Loucy (cell line): ENCODE results near the gene TMEM135.
"Not testable (repeated sequence)": the region's sequence is repeated elsewhere in the genome, so short reads cannot be mapped to it uniquely, and the experiment has no call there.

Experiments used
- H2AFZ ChIP-seq: fragments of 200-600 bp; sonication (generic); 2 replicates; pipeline ENCODE4 v1.6.0; 2016; ENCODE audit warnings: antibody characterized with exemption, mild to moderate bottlenecking, low read length, moderate library complexity
- H3F3A ChIP-seq: fragments of 200-600 bp; 2 replicates; pipeline ENCODE4 v1.6.0; 2016; ENCODE audit warnings: antibody characterized with exemption, low read depth, mild to moderate bottlenecking
- H3K27me3 ChIP-seq: fragments of 200-600 bp; sonication (generic); 2 replicates; pipeline ENCODE4 v1.6.1; 2014; ENCODE audit warnings: low read length, mild to moderate bottlenecking; ENCODE audit not compliant: insufficient read depth, poor library complexity, severe bottlenecking
- H3K36me3 ChIP-seq: fragments of 200-600 bp; sonication (generic); 2 replicates; pipeline ENCODE4 v1.6.1; 2016; ENCODE audit warnings: low read length; ENCODE audit not compliant: insufficient read depth
- H3K4me1 ChIP-seq: fragments of 200-600 bp; sonication (generic); 2 replicates; pipeline ENCODE4 v1.5.1; 2014; ENCODE audit warnings: low read length, mild to moderate bottlenecking; ENCODE audit not compliant: insufficient read depth, poor library complexity, severe bottlenecking
- H3K4me2 ChIP-seq: fragments of 200-600 bp; sonication (generic); 2 replicates; pipeline ENCODE4 v1.6.0; 2014; ENCODE audit warnings: antibody characterized with exemption, low read length, low read depth, mild to moderate bottlenecking; ENCODE audit not compliant: poor library complexity, severe bottlenecking
- H3K4me3 ChIP-seq: fragments of 200-600 bp; sonication (generic); 2 replicates; pipeline ENCODE4 v1.5.1; 2014; ENCODE audit warnings: low read length, mild to moderate bottlenecking, mixed read lengths; ENCODE audit not compliant: poor library complexity, severe bottlenecking
- H3K79me2 ChIP-seq: fragments of 200-600 bp; sonication (generic); 2 replicates; pipeline ENCODE4 v1.6.1; 2014; ENCODE audit warnings: low read length; ENCODE audit not compliant: insufficient read depth
- H3K9ac ChIP-seq: fragments of 200-600 bp; sonication (generic); 2 replicates; pipeline ENCODE4 v1.6.0; 2014; ENCODE audit warnings: mild to moderate bottlenecking, low read depth, low read length, moderate library complexity; ENCODE audit not compliant: poor library complexity, severe bottlenecking
- H3K9me2 ChIP-seq: fragments of 200-600 bp; sonication (generic); replicated peaks from 2 replicates; pipeline ENCODE4 v1.6.1; 2016; ENCODE audit warnings: low read depth, low read length, mixed read lengths
- H3K9me3 ChIP-seq: fragments of 200-600 bp; sonication (generic); 2 replicates; pipeline ENCODE4 v1.6.1; 2014; ENCODE audit warnings: mild to moderate bottlenecking, antibody characterized with exemption, low read length, low read depth; ENCODE audit not compliant: insufficient read depth
- H4K20me1 ChIP-seq: fragments of 200-600 bp; sonication (generic); 2 replicates; pipeline ENCODE4 v1.6.0; 2014; ENCODE audit warnings: antibody characterized with exemption, low read length, mild to moderate bottlenecking; ENCODE audit not compliant: insufficient read depth, poor library complexity, severe bottlenecking
- CTCF ChIP-seq: fragments of 200-600 bp; sonication (generic); conservative IDR thresholded peaks from 2 replicates; pipeline ENCODE4 v1.5.1; 2014; ENCODE audit warnings: mild to moderate bottlenecking, antibody characterized with exemption, low read length
- EZH2phosphoT487 ChIP-seq: fragments of 200-600 bp; IDR thresholded peaks from 2 replicates; pipeline ENCODE4 v1.6.1; 2018; ENCODE audit warnings: antibody characterized with exemption, mild to moderate bottlenecking, moderate library complexity, borderline replicate concordance

TMEM135 gene

GRCh38 chr11:87185228-87185627 lies 147.5 kb downstream of the TMEM135 start:
- Histone ChIP-seq H3K36me3 (no peaks in the 10 kb centered on the region), H2AFZ (no peak overlapping the region), H3K9me3 (no peaks in the 10 kb centered on the region), H3K9me2 (no peaks in the 10 kb centered on the region), H4K20me1 (no peaks in the 10 kb centered on the region), H3K27me3 (no peaks in the 10 kb centered on the region), H3K79me2 (no peaks in the 10 kb centered on the region), H3K9ac (no peak overlapping the region), H3K4me1 (peaks cover 5% of the 10 kb centered on the region), H3K4me2 (no peak overlapping the region), H3K4me3 (no peak overlapping the region), H3F3A (no peaks in the 10 kb centered on the region)
- no peak for TF ChIP-seq EZH2phosphoT487
- no peak for TF ChIP-seq CTCF

GRCh38 chr11:87187076-87187475 lies 149.3 kb downstream of the TMEM135 start:
- no peaks in the 10 kb centered on the region for H3K9me3 ChIP-seq
- no peaks in the 10 kb centered on the region for H3K9me2 ChIP-seq
- no peaks in the 10 kb centered on the region for H3F3A ChIP-seq
- TF ChIP-seq EZH2phosphoT487 (no peak), CTCF (no peak)
- no peaks in the 10 kb centered on the region for H4K20me1 ChIP-seq
- no peak overlapping the region for H3K9ac ChIP-seq
- H3K4me1 ChIP-seq = peaks cover 5% of the 10 kb centered on the region
- H3K4me3 ChIP-seq = no peak overlapping the region
- H3K36me3 ChIP-seq = no peaks in the 10 kb centered on the region
- H3K79me2 ChIP-seq = no peaks in the 10 kb centered on the region
- no peaks in the 10 kb centered on the region for H3K27me3 ChIP-seq
- H2AFZ ChIP-seq = no peak overlapping the region
- H3K4me2 ChIP-seq = no peak overlapping the region

- Histone ChIP-seq H3K4me3 (no peak overlapping the region), H3K9me3 (no peaks in the 10 kb centered on the region)
- TF ChIP-seq EZH2phosphoT487 (no peak), CTCF (no peak)
These were observed 150.2 kb downstream of the TMEM135 start for GRCh38 chr11:87187930-87188329.

GRCh38 chr11:87188396-87188795 lies 150.7 kb downstream of the TMEM135 start:
- H3K9me3 ChIP-seq, H3K79me2 ChIP-seq, H3K4me3 ChIP-seq, H3F3A ChIP-seq, H3K36me3 ChIP-seq, H4K20me1 ChIP-seq, H3K9me2 ChIP-seq, H3K4me2 ChIP-seq, H3K9ac ChIP-seq, H2AFZ ChIP-seq, H3K27me3 ChIP-seq, H3K4me1 ChIP-seq: not testable (repeated sequence)

More at GRCh38 chr11:87187930-87188329, 150.2 kb downstream of the TMEM135 start:
- Histone ChIP-seq H2AFZ (no peak overlapping the region), H3K27me3 (no peaks in the 10 kb centered on the region), H3K4me1 (peaks cover 5% of the 10 kb centered on the region), H3K36me3 (no peaks in the 10 kb centered on the region), H4K20me1 (no peaks in the 10 kb centered on the region), H3K9ac (no peak overlapping the region), H3F3A (no peaks in the 10 kb centered on the region), H3K9me2 (no peaks in the 10 kb centered on the region), H3K79me2 (no peaks in the 10 kb centered on the region), H3K4me2 (no peak overlapping the region)

GRCh38 chr11:87188921-87189320 lies 151.2 kb downstream of the TMEM135 start:
- not testable (repeated sequence) for H3K4me1 ChIP-seq, H3K9me3 ChIP-seq, H4K20me1 ChIP-seq, H3K9ac ChIP-seq, H3K9me2 ChIP-seq, H3K4me2 ChIP-seq, H3K79me2 ChIP-seq, H3F3A ChIP-seq, H2AFZ ChIP-seq, H3K36me3 ChIP-seq, H3K4me3 ChIP-seq, H3K27me3 ChIP-seq
